Small intestine (tissue), 16 donors: Measurements from ENCODE around the gene PFAS. TPM values are rescaled to one million over a fixed set of nuclear protein-coding genes. Genes with fewer than 3 reads are reported as not detected.

Experiments
- DNase-seq, 2 donors: peaks; one replicate each; pipeline versions ENCODE4 v3.0.0 to v3.0.0-alpha.2; 2013
- FAIRE-seq: peaks from 2 replicates; lab custom pipeline; 2012; peaks lifted over from hg19 to GRCh38; lab: Jason Lieb, UNC
- H3K27ac ChIP-seq, 3 donors: one replicate each; pipeline ENCODE4 v1.5.1; 2013; ENCODE audit warnings: low read length in 2 of 3, mild to moderate bottlenecking in 2 of 3, control low read depth in 1 of 3, inconsistent platforms in 1 of 3, low read depth in 1 of 3, moderate library complexity in 1 of 3
- H3K27me3 ChIP-seq, 3 donors: one replicate each; pipeline ENCODE4 v1.6.1; 2013; ENCODE audit warnings: low read length in 3 of 3, inconsistent platforms in 1 of 3; ENCODE audit not compliant: control insufficient read depth in 3 of 3, insufficient read depth in 3 of 3
- H3K36me3 ChIP-seq, 3 donors: one replicate each; pipeline ENCODE4 v1.6.1; 2013; ENCODE audit warnings: low read length in 3 of 3, inconsistent platforms in 1 of 3, low read depth in 1 of 3, mild to moderate bottlenecking in 1 of 3, moderate library complexity in 1 of 3; ENCODE audit not compliant: control insufficient read depth in 3 of 3, insufficient read depth in 2 of 3
- H3K4me1 ChIP-seq, 3 donors: one replicate each; pipeline ENCODE4 v1.6.1; 2013; ENCODE audit warnings: low read length in 2 of 3, inconsistent platforms in 1 of 3, low read depth in 1 of 3, mild to moderate bottlenecking in 1 of 3, moderate library complexity in 1 of 3; ENCODE audit not compliant: control insufficient read depth in 3 of 3, insufficient read depth in 2 of 3
- H3K4me3 ChIP-seq, 3 donors: one replicate each; pipeline ENCODE4 v1.5.1; 2013; ENCODE audit warnings: low read length in 3 of 3, control low read depth in 1 of 3, inconsistent platforms in 1 of 3, low read depth in 1 of 3, mild to moderate bottlenecking in 1 of 3, moderate library complexity in 1 of 3
- H3K9me3 ChIP-seq, 2 donors: one replicate each; pipeline ENCODE4 v1.6.1; 2013; ENCODE audit warnings: low read depth in 1 of 2, low read length in 1 of 2; ENCODE audit not compliant: control insufficient read depth in 2 of 2, insufficient read depth in 1 of 2
- WGBS, 3 donors: extraction: QIAGEN DNeasy Blood & Tissue Kit; methylation state at CpG; one replicate each; pipeline ENCODE4 v1.1.7; 2013; 5-methylcytosine and 5-hydroxymethylcytosine counted together
- long read RNA-seq, 10 donors: transcript quantifications; one replicate each; lab custom pipeline, GENCODE V29; 2026
- polyA plus RNA-seq, 4 donors: library from polyadenylated mRNA; stranded (reverse) in 3 of 4; unstranded in 1 of 4; fragments of 200-250 nt in 3 of 4; fragments of 120-200 nt in 1 of 4; gene quantifications; one replicate each; pipeline versions ENCODE4 v1.2.1 to v1.2.3, GENCODE V29; 2013
- donor health status: healthy with polysubstance abuse.
- donor health status: control.
- donor health status: control.
- donor health status: Bipolar disorder and iron deficiency.
- donor health status: healthy.

PFAS gene
- 10 to 100 TPM in 3 of 4 donors, 1 to 10 TPM in 1; 6.9 to 21.4 (median 13.6) TPM for polyA plus RNA-seq
- long read RNA-seq, donor 1: 0 reads
- long read RNA-seq, donor 2, full-length matches to known transcripts: 1 of 1 reads
- long read RNA-seq, donor 2, partial matches to known transcripts: 0 of 1 reads
- long read RNA-seq, donor 2, other reads (novel, unspliced or antisense): 0 of 1 reads
- long read RNA-seq, donor 3, partial matches to known transcripts: 24 of 25 reads
- long read RNA-seq, donor 3, other reads (novel, unspliced or antisense): 0 of 25 reads
- long read RNA-seq, donor 4: 0 reads
- long read RNA-seq, donor 5: 0 reads
- long read RNA-seq, donor 6, partial matches to known transcripts: 6 of 6 reads
- long read RNA-seq, donor 6, other reads (novel, unspliced or antisense): 0 of 6 reads
- long read RNA-seq, donor 7, full-length matches to known transcripts: 2 of 2 reads
- long read RNA-seq, donor 7, partial matches to known transcripts: 0 of 2 reads
- long read RNA-seq, donor 7, other reads (novel, unspliced or antisense): 0 of 2 reads
- long read RNA-seq, donor 8, full-length matches to known transcripts: 1 of 1 reads
- long read RNA-seq, donor 8, partial matches to known transcripts: 0 of 1 reads
- long read RNA-seq, donor 8, other reads (novel, unspliced or antisense): 0 of 1 reads
- long read RNA-seq, donor 9: 0 reads
- long read RNA-seq, donor 10: 0 reads

GRCh38 chr17:8248751-8249607, at the start of gene PFAS:
TSS of gene PFAS (plus strand) at chr17:8249289. CDS start at chr17:8253938, 4,649 bp downstream.
- WGBS, 3 donors: 0% methylated on average over 58 of the region's 58 CpGs
- peak within 1 kb of the TSS; percentile 99 to 100 (median 99) for H3K27ac ChIP-seq
- H3K27me3 ChIP-seq: no peaks in the 10 kb centered on the region
- peaks cover 0 to 10% (median 0%) of the 10 kb centered on the region in 3 donors for H3K36me3 ChIP-seq
- peak; percentile 93 to 99 for DNase-seq
- no peak for FAIRE-seq
- no peaks in the 10 kb centered on the region for H3K9me3 ChIP-seq
- H3K4me1 ChIP-seq: peaks cover 0 to 3% (median 0%) of the 10 kb centered on the region in 3 donors
- H3K4me3 ChIP-seq: peak within 1 kb of the TSS; percentile 57 to 79 (median 79)

- 87 to 92% (median 88%) methylated on average over 19 of the region's 19 CpGs for WGBS, 3 donors
- Histone ChIP-seq H3K9me3 (no peaks in the 10 kb centered on the region), H3K36me3 (peaks cover 0 to 30% (median 0%) of the 10 kb centered on the region in 3 donors), H3K27me3 (no peaks in the 10 kb centered on the region), H3K4me1 (peaks cover 0 to 3% (median 0%) of the 10 kb centered on the region in 3 donors), H3K4me3 (no peak overlapping the region), H3K27ac (no peak overlapping the region)
- DNase-seq (no peak), FAIRE-seq (no peak)
These were observed 44.1 kb upstream of the PFAS start for GRCh38 chr17:8204761-8205555.

- Histone ChIP-seq H3K27ac (no peak overlapping the region), H3K9me3 (no peaks in the 10 kb centered on the region), H3K36me3 (peaks cover 0 to 30% (median 0%) of the 10 kb centered on the region in 3 donors), H3K4me3 (no peak overlapping the region), H3K4me1 (peaks cover 0 to 5% (median 0%) of the 10 kb centered on the region in 3 donors), H3K27me3 (no peaks in the 10 kb centered on the region)
- DNase-seq: no peak
- WGBS, 3 donors: 92 to 94% (median 94%) methylated on average over 12 of the region's 12 CpGs
- no peak for FAIRE-seq
These were observed 42.6 kb upstream of the PFAS start for GRCh38 chr17:8206536-8206935.

- Histone ChIP-seq H3K27ac (peak within 1 kb of the TSS; percentile 45 to 69 (median 60)), H3K9me3 (no peaks in the 10 kb centered on the region), H3K4me1 (peaks cover 0 to 5% (median 0%) of the 10 kb centered on the region in 3 donors), H3K36me3 (peaks cover 0 to 18% (median 0%) of the 10 kb centered on the region in 3 donors), H3K4me3 (peak within 1 kb of the TSS in 2 of 3 donors; percentile 43 to 66), H3K27me3 (peaks cover 0 to 3% (median 0%) of the 10 kb centered on the region in 3 donors)
- 1% methylated on average over 44 to 46 of the region's 46 CpGs for WGBS, 3 donors
- DNase-seq: peak; percentile 96 to 98
- no peak for FAIRE-seq
These were observed 39.0 kb upstream of the PFAS start, which contains the start of gene AURKB for GRCh38 chr17:8209907-8210760. TSS of gene AURKB (minus strand) at chr17:8210575. CDS start at chr17:8210224, 351 bp downstream.

- Histone ChIP-seq H3K9me3 (no peaks in the 10 kb centered on the region), H3K36me3 (peaks cover 0 to 15% (median 0%) of the 10 kb centered on the region in 3 donors), H3K4me3 (peak overlapping the region in 2 of 3 donors; percentile 43 to 66), H3K4me1 (peaks cover 0 to 5% (median 0%) of the 10 kb centered on the region in 3 donors), H3K27ac (peak overlapping the region; percentile 45 to 69 (median 60)), H3K27me3 (peaks cover 0 to 3% (median 0%) of the 10 kb centered on the region in 3 donors)
- no peak for FAIRE-seq
- 13 to 18% (median 15%) methylated on average over 22 of the region's 22 CpGs for WGBS, 3 donors
- DNase-seq: no peak
These were observed 38.2 kb upstream of the PFAS start for GRCh38 chr17:8210761-8211458.

GRCh38 chr17:8212312-8213180, 36.5 kb upstream of the PFAS start:
- WGBS, 3 donors: 81 to 84% (median 83%) methylated on average over 14 of the region's 14 CpGs

More at GRCh38 chr17:8212312-8213180, 36.5 kb upstream of the PFAS start:
- FAIRE-seq (no peak), DNase-seq (no peak)
- H3K27ac ChIP-seq: no peak overlapping the region
- H3K27me3 ChIP-seq: peaks cover 0 to 3% (median 0%) of the 10 kb centered on the region in 3 donors
- peaks cover 0 to 5% (median 0%) of the 10 kb centered on the region in 3 donors for H3K4me1 ChIP-seq
- H3K9me3 ChIP-seq: no peaks in the 10 kb centered on the region
- no peak overlapping the region for H3K4me3 ChIP-seq
- H3K36me3 ChIP-seq: peaks cover 0 to 4% (median 0%) of the 10 kb centered on the region in 3 donors
